ENCODE measurements around the gene LILRA1.
"Not testable (repeated sequence)": the region's sequence is repeated elsewhere in the genome, so short reads cannot be mapped to it uniquely, and the experiment has no call there.

Gene LILRA1

GRCh38 chr19:54576411-54576976 lies 16.9 kb upstream of the LILRA1 start:
- in situ Hi-C loops (cut with HindIII; ENCODE audit: low sequenced_read_pairs), result no loop called here

GRCh38 chr19:54577334-54577733 lies 16.1 kb upstream of the LILRA1 start:
- in situ Hi-C loops (cut with HindIII; ENCODE audit: low sequenced_read_pairs), result no loop called here

- in situ Hi-C loops (cut with HindIII; ENCODE audit: low sequenced_read_pairs), result not testable (repeated sequence)
These were observed 15.2 kb upstream of the LILRA1 start for GRCh38 chr19:54578268-54578667.

GRCh38 chr19:54586397-54586796 lies 7.0 kb upstream of the LILRA1 start:
- in situ Hi-C loops (cut with HindIII; ENCODE audit: low sequenced_read_pairs), result no loop called here

- in situ Hi-C loops (cut with HindIII; ENCODE audit: low sequenced_read_pairs), result no loop called here
These were observed 6.4 kb upstream of the LILRA1 start for GRCh38 chr19:54587026-54587425.

GRCh38 chr19:54593931-54594626 lies 647 bp downstream of the LILRA1 start:
- in situ Hi-C loops (cut with HindIII; ENCODE audit: low sequenced_read_pairs), result not testable (repeated sequence)

- in situ Hi-C loops (cut with HindIII; ENCODE audit: low sequenced_read_pairs), result no loop called here
These were observed 1.3 kb downstream of the LILRA1 start for GRCh38 chr19:54594737-54595136.

- in situ Hi-C loops (cut with HindIII; ENCODE audit: low sequenced_read_pairs), result not testable (repeated sequence)
These were observed 2.4 kb downstream of the LILRA1 start for GRCh38 chr19:54595680-54596436.

GRCh38 chr19:54600212-54600611 lies 6.8 kb downstream of the LILRA1 start:
- in situ Hi-C loops (cut with HindIII; ENCODE audit: low sequenced_read_pairs), result no loop called here

- in situ Hi-C loops (cut with HindIII; ENCODE audit: low sequenced_read_pairs), result no loop called here
These were observed 12.8 kb downstream of the LILRA1 start for GRCh38 chr19:54606230-54606629.

GRCh38 chr19:54606891-54607784 lies 13.7 kb downstream of the LILRA1 start:
- in situ Hi-C loops (cut with HindIII; ENCODE audit: low sequenced_read_pairs), result no loop called here

- in situ Hi-C loops (cut with HindIII; ENCODE audit: low sequenced_read_pairs), result no loop called here
These were observed 14.3 kb downstream of the LILRA1 start for GRCh38 chr19:54607785-54608150.

- in situ Hi-C loops (cut with HindIII; ENCODE audit: low sequenced_read_pairs), result no loop called here
These were observed 14.8 kb downstream of the LILRA1 start for GRCh38 chr19:54608205-54608604.

GRCh38 chr19:54608792-54609191 lies 15.4 kb downstream of the LILRA1 start:
- in situ Hi-C loops (cut with HindIII; ENCODE audit: low sequenced_read_pairs), result no loop called here

GRCh38 chr19:54609356-54609791 lies 15.9 kb downstream of the LILRA1 start:
- in situ Hi-C loops (cut with HindIII; ENCODE audit: low sequenced_read_pairs), result no loop called here

- in situ Hi-C loops (cut with HindIII; ENCODE audit: low sequenced_read_pairs), result no loop called here
These were observed 19.0 kb downstream of the LILRA1 start for GRCh38 chr19:54612428-54612827.

- in situ Hi-C loops (cut with HindIII; ENCODE audit: low sequenced_read_pairs), result no loop called here
These were observed 21.3 kb downstream of the LILRA1 start for GRCh38 chr19:54614726-54615125.

GRCh38 chr19:54616057-54616456 lies 22.6 kb downstream of the LILRA1 start:
- in situ Hi-C loops (cut with HindIII; ENCODE audit: low sequenced_read_pairs), result no loop called here

- in situ Hi-C loops (cut with HindIII; ENCODE audit: low sequenced_read_pairs), result no loop called here
These were observed 23.6 kb downstream of the LILRA1 start for GRCh38 chr19:54616821-54617560.

- in situ Hi-C loops (cut with HindIII; ENCODE audit: low sequenced_read_pairs), result no loop called here
These were observed 27.0 kb downstream of the LILRA1 start for GRCh38 chr19:54620464-54620863.
